Colonic mucosa (tissue), 4 donors: ENCODE results near the gene KRTAP10-6. TPM values are rescaled to one million over a fixed set of nuclear protein-coding genes. Genes with fewer than 3 reads are reported as not detected.

Source experiments
- DNase-seq: peaks from one replicate; pipeline ENCODE4 v3.0.0-alpha.2; 2020
- H3K27ac ChIP-seq: fragments of 200-600 bp; one replicate; pipeline ENCODE4 v1.8.0; 2021
- H3K27me3 ChIP-seq: fragments of 200-600 bp; one replicate; pipeline ENCODE4 v1.8.0; 2021
- H3K36me3 ChIP-seq: fragments of 200-600 bp; one replicate; pipeline ENCODE4 v1.8.0; 2021
- H3K4me1 ChIP-seq: fragments of 200-600 bp; one replicate; pipeline ENCODE4 v1.8.0; 2021; ENCODE audit warnings: mild to moderate bottlenecking
- H3K4me3 ChIP-seq: fragments of 200-600 bp; one replicate; pipeline ENCODE4 v1.8.0; 2021
- H3K9ac ChIP-seq, 2 donors: one replicate each; pipeline ENCODE4 v1.7.0; 2013; ENCODE audit warnings: control low read depth in 2 of 2, low read depth in 2 of 2, low read length in 2 of 2
- H3K9me3 ChIP-seq: fragments of 200-600 bp; one replicate; pipeline ENCODE4 v1.8.0; 2021
- intact Hi-C: fragments of 100-400 bp; cut with DNase I; formaldehyde crosslinking; loops from one replicate; pipeline ENCODE4 v1.14.1; 2022
- total RNA-seq, 2 donors: library from RNA; stranded (reverse); fragmentation: NEBNext Ultra II Directional in 1 of 2; extraction: Animal tissue kit (Norgen Biotek cat#: 25700) in 1 of 2; gene quantifications; one replicate each; pipeline ENCODE4 v1.2.1, GENCODE V29; 2021
- TF ChIP-seq, protein P1 (sequence below): fragments of 200-600 bp; IDR thresholded peaks from one replicate; pipeline ENCODE4 v1.8.0; 2022; ENCODE audit warnings: antibody characterized with exemption, mild to moderate bottlenecking
- donor health status: healthy.
- donor health status: DM: no; HTN: no; CAD: no.
- donor health status: DM: no; HTN: no; CAD: no.

Gene KRTAP10-6
- total RNA-seq, 2 donors from 2014 or later, result not detected

- Histone ChIP-seq H3K27ac (no peak overlapping the region), H3K27me3 (no peaks in the 10 kb centered on the region), H3K36me3 (no peaks in the 10 kb centered on the region), H3K4me1 (no peaks in the 10 kb centered on the region), H3K9me3 (no peaks in the 10 kb centered on the region), H3K4me3 (no peak overlapping the region), H3K9ac (no peak overlapping the region)
- TF ChIP-seq, protein P1, sequence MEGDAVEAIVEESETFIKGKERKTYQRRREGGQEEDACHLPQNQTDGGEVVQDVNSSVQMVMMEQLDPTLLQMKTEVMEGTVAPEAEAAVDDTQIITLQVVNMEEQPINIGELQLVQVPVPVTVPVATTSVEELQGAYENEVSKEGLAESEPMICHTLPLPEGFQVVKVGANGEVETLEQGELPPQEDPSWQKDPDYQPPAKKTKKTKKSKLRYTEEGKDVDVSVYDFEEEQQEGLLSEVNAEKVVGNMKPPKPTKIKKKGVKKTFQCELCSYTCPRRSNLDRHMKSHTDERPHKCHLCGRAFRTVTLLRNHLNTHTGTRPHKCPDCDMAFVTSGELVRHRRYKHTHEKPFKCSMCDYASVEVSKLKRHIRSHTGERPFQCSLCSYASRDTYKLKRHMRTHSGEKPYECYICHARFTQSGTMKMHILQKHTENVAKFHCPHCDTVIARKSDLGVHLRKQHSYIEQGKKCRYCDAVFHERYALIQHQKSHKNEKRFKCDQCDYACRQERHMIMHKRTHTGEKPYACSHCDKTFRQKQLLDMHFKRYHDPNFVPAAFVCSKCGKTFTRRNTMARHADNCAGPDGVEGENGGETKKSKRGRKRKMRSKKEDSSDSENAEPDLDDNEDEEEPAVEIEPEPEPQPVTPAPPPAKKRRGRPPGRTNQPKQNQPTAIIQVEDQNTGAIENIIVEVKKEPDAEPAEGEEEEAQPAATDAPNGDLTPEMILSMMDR, result no peak
- intact Hi-C loops, result no loop called here
- DNase-seq, result no peak
Measured at GRCh38 chr21:44615466-44615865, 23.2 kb upstream of the KRTAP10-6 start.

- H3K4me1 ChIP-seq, result no peaks in the 10 kb centered on the region
- no peak overlapping the region for H3K9ac ChIP-seq
- TF ChIP-seq, protein P1, result no peak
- no peak for DNase-seq
- no peaks in the 10 kb centered on the region for H3K9me3 ChIP-seq
- H3K36me3 ChIP-seq, result no peaks in the 10 kb centered on the region
- intact Hi-C loops, result no loop called here
- H3K27me3 ChIP-seq, result no peaks in the 10 kb centered on the region
- no peak overlapping the region for H3K27ac ChIP-seq
- H3K4me3 ChIP-seq, result no peak overlapping the region
Measured at GRCh38 chr21:44614961-44615391, 22.7 kb upstream of the KRTAP10-6 start.

DNA sequence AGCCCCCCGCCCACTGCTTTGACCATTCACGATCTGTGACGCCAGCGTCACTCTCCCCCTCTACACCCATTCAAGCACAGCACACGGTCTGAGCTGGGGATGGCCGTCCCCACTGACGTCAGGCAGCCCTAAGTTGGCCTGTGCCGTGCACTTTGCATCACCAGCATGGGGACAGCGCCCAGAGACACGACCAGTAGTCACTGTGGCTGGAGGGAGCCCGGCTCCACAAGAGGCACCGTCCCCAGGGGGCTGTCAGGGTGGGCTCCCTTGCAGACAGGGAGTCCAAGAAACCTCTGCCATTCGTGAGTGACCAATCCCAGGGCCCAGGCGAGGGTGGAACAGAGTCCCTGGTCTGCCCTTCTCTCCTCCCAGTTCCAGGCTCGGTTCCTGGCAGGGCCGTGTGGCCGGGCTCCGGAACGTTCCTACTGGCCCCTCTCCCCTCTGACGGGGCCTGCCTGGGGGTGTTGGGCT is 21.9 kb upstream of the KRTAP10-6 start:
- no peak for DNase-seq
- no peaks in the 10 kb centered on the region for H3K9me3 ChIP-seq
- intact Hi-C loops, result no loop called here
- no peak overlapping the region for H3K9ac ChIP-seq
- TF ChIP-seq, protein P1, result no peak
- no peaks in the 10 kb centered on the region for H3K4me1 ChIP-seq
- no peaks in the 10 kb centered on the region for H3K27me3 ChIP-seq
- no peak overlapping the region for H3K4me3 ChIP-seq
- no peaks in the 10 kb centered on the region for H3K36me3 ChIP-seq
- no peak overlapping the region for H3K27ac ChIP-seq

DNA sequence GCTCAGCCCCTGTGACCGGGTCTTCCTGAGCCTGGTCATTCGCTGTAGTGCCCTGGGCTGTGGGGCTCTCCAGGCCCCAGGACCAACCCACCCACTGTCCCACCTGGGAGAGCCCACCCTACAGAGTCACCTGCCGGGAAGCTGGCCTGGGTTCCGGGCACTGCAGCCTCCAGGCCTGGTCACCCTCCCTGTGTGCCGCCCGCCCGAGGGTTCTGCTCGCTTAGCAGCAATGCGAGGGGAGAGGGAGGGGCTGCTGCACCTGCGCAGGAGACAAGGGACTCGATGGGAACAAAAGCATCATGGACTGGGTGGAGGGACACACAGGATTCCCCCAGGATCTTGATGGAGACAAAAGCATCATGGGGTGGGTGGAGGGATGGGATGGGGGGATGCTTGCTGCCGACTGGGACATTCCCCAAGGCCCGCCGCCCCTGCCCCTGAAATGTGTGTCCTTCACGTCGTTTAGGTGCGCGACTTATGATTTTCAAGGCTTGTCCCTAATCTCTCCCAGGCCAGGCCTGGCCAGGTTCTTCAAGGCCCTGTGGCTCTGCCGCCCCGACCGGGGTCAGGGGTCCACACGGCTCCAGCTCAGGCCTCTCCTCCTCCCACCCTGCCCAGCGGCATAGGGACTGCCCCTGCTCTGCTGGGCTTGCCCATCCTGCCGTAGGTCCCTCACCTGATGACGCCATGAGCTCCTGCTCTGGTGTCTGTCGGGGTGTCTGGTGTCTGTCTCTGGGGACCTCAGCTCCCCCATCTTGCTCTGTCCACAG is 21.3 kb upstream of the KRTAP10-6 start:
- Histone ChIP-seq H3K4me1 (no peaks in the 10 kb centered on the region), H3K9me3 (no peaks in the 10 kb centered on the region), H3K9ac (no peak overlapping the region), H3K4me3 (no peak overlapping the region), H3K27ac (no peak overlapping the region), H3K27me3 (no peaks in the 10 kb centered on the region), H3K36me3 (no peaks in the 10 kb centered on the region)
- intact Hi-C loops, result no loop called here
- no peak for DNase-seq
- TF ChIP-seq, protein P1, result no peak

DNA sequence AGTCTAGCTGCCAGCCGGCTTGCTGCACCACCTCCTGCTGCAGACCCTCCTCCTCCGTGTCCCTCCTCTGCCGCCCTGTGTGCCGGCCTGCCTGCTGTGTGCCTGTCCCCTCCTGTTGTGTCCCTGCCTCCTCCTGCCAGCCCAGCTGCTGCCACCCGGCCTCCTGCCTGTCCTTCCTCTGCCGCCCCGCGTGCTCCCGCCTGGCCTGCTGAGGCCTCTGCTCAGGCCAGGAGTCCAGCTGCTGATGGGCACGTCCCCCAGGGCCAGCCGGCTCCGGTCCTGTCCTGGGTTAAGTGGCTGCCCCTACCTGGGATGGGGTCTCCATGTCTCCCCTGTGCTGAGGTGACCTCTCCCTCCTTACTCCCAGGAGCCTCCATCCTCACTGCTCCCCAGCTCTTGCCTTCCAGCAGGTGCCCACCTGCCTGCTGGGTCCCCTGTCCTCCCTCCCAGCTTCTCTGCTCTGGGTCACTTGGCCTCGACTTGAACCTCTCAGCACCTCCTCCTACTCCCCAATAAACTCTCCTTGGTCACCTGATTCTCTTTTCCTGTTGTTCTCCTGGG is 20.4 kb upstream of the KRTAP10-6 start:
- Histone ChIP-seq H3K4me1 (no peaks in the 10 kb centered on the region), H3K4me3 (no peak overlapping the region), H3K27me3 (no peaks in the 10 kb centered on the region), H3K36me3 (no peaks in the 10 kb centered on the region), H3K9ac (no peak overlapping the region), H3K9me3 (no peaks in the 10 kb centered on the region), H3K27ac (no peak overlapping the region)
- DNase-seq, result no peak
- intact Hi-C loops, result no loop called here
- TF ChIP-seq, protein P1, result no peak
